Heart left ventricle (tissue), 16 donors: ENCODE measurements around the gene OLFM1. TPM values are rescaled to one million over a fixed set of nuclear protein-coding genes. Genes with fewer than 3 reads are reported as not detected.

Experiments
- ATAC-seq, 4 donors: fragments of 200-7000 bp; cut with Tn5 transposase; one replicate each; pipeline ENCODE4 v1.9.1; 2020 to 2022; ENCODE audit warnings: moderate library complexity in 4 of 4, mild to moderate bottlenecking in 3 of 4, moderate number of reproducible peaks in 1 of 4
- DNase-seq, 5 donors: peaks; one replicate each; pipeline ENCODE4 v3.0.0-alpha.2; 2020
- H3K27ac ChIP-seq, 12 donors: fragments of 200-600 bp; sonication (generic) in 4 of 12; one replicate each; pipeline versions ENCODE4 v1.5.0 to v1.8.0; 2016 to 2022; ENCODE audit warnings: mild to moderate bottlenecking in 2 of 12
- H3K27me3 ChIP-seq, 9 donors: fragments of 200-600 bp; sonication (generic) in 2 of 9; one replicate each; pipeline versions ENCODE4 v1.5.1 to v1.8.0; 2016 to 2022; ENCODE audit warnings: mild to moderate bottlenecking in 3 of 9
- H3K36me3 ChIP-seq, 9 donors: fragments of 200-600 bp; sonication (generic) in 2 of 9; one replicate each; pipeline versions ENCODE4 v1.5.0 to v1.8.0; 2018 to 2022; ENCODE audit warnings: mild to moderate bottlenecking in 2 of 9
- H3K4me1 ChIP-seq, 12 donors: fragments of 200-600 bp; sonication (generic) in 4 of 12; one replicate each; pipeline versions ENCODE4 v1.5.0 to v1.8.0; 2016 to 2022; ENCODE audit warnings: mild to moderate bottlenecking in 3 of 12
- H3K4me3 ChIP-seq, 12 donors: fragments of 200-600 bp; sonication (generic) in 4 of 12; one replicate each; pipeline versions ENCODE4 v1.5.0 to v1.8.0; 2017 to 2022; ENCODE audit warnings: mild to moderate bottlenecking in 9 of 12, moderate library complexity in 4 of 12
- H3K9me3 ChIP-seq, 12 donors: fragments of 200-600 bp; sonication (generic) in 4 of 12; one replicate each; pipeline versions ENCODE4 v1.5.0 to v1.8.0; 2016 to 2022; ENCODE audit warnings: mild to moderate bottlenecking in 1 of 12
- CTCF ChIP-seq, 12 donors: fragments of 200-600 bp; sonication (generic) in 4 of 12; IDR thresholded peaks; one replicate each; pipeline versions ENCODE4 v1.5.0 to v1.8.0; 2018 to 2022; ENCODE audit warnings: antibody characterized with exemption in 12 of 12, mild to moderate bottlenecking in 5 of 12
- POLR2A ChIP-seq, 2 donors: fragments of 450-650 bp; IDR thresholded peaks; one replicate each; pipeline ENCODE4 v1.6.1; 2017; ENCODE audit warnings: antibody characterized with exemption in 2 of 2, mild to moderate bottlenecking in 2 of 2, moderate library complexity in 2 of 2
- WGBS, 4 donors: extraction: QIAGEN DNeasy Blood & Tissue Kit in 2 of 4; methylation state at CpG; one replicate each; pipeline versions ENCODE4 v1.1.5 to v1.1.7; 2013 to 2018; 5-methylcytosine and 5-hydroxymethylcytosine counted together
- intact Hi-C, 10 donors: fragments of 100-400 bp; cut with DNase I; formaldehyde crosslinking; loops; one replicate each; pipeline versions ENCODE4 v1.11.1 to v1.14.2; 2022
- polyA plus RNA-seq, 2 donors: library from polyadenylated mRNA; stranded (reverse); fragments of 200-250 nt; gene quantifications; one replicate each; pipeline ENCODE4 v1.2.3, GENCODE V29; 2013
- total RNA-seq, 9 donors: library from RNA; depleted of rRNA in 2 of 9; stranded (reverse); fragments of >200 nt in 2 of 9; fragmentation: NEBNext Ultra II Directional in 3 of 9; extraction: Animal tissue kit (Norgen Biotek cat#: 25700) in 3 of 9; gene quantifications; one replicate each; pipeline versions ENCODE4 v1.1.0 to v1.2.4, GENCODE V29; 2016 to 2023
- donor health status: ischemic (EF 13 %, LVEDD 7.1; RV severe dilation, severe dysfunction).
- donor health status: healthy with polysubstance abuse.
- donor health status: DM: no; HTN: yes; CAD: no.
- donor health status: DM: no; HTN: no; CAD: no.
- donor health status: ischemic (EF 25% LVEDD 6.9; RV normal size, moderate dysfunction).
- donor health status: ischemic (EF 25% LVEDD 5.7; RV mildly dilated, moderate dysfunction).
- donor health status: healthy.
- donor health status: DM: yes; HTN: yes; CAD: no.
- donor health status: ischemic (EF 35%, LVEDD 5.7; RV mildly dilated, moderate dysfunction).
- donor health status: nonischemic (EF 11% LVEDD 7.7; RV severe dilation, severe dysfunction).
- donor health status: DM: yes; HTN: yes; CAD: no.
- donor health status: PGD.
- donor health status: ischemic (EF 29% LVEDD 5.4; RV normal size, mild dysfunction).
- donor health status: nonischemic (EF 23%, LVEDD 6.1; RV moderate dilation, normal function).

The OLFM1 gene
- total and polyA plus RNA-seq, 11 donors = 3.5 to 11.8 (median 8.1) TPM

DNA sequence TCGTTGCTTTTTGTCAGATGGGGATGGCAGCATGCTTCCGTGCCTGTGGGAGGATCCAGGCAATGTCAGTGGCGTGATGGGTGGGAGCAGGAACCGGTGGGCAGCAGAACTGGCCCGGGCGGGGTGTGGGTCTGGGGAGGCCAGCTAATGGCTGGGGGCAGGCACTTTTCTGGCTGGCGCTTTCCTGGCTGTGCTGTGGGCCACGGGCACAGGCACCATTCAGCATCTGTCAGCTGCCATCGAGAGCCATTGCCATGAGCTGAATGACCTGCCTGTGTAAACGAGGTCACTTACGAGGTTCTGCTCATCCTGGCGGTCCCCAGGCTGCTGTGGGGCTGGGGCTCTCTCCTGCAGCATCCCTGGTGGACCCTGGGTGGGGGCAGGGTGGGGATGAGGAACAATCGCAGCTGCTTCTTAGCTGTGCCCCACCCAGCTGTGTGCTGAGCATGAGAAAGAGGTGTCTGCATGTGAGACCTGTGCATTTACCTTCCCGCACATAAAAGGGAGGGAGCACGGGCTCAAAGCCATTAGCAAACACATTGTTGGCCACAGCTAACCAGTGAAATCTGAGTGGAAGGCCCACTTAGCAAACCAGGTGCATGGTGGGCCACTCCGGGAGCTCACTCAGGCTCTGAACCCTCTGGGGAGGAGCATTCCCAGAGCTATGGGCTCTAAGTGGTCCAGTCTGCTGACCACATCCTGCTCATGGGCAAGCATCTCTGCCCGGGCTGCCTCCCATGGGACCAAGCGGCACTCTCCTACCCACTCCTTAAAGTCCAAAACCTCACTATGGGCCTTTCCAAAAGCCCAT is 41.3 kb upstream of the OLFM1 start:
- 75 to 83% (median 82%) methylated on average over 17 to 18 of the region's 18 CpGs for WGBS, 4 donors
- no peak for ATAC-seq
- Histone ChIP-seq H3K4me3 (no peak overlapping the region), H3K27ac (no peak overlapping the region), H3K4me1 (no peaks in the 10 kb centered on the region), H3K36me3 (no peaks in the 10 kb centered on the region), H3K27me3 (peaks cover 0 to 30% (median 0%) of the 10 kb centered on the region in 9 donors), H3K9me3 (no peaks in the 10 kb centered on the region)
- intact Hi-C loops = no loop called here
- no peak for DNase-seq
- TF ChIP-seq POLR2A (IDR thresholded peaks at IDR 0.05) = no peak
- TF ChIP-seq CTCF (IDR thresholded peaks at IDR 0.05) = no peak

DNA sequence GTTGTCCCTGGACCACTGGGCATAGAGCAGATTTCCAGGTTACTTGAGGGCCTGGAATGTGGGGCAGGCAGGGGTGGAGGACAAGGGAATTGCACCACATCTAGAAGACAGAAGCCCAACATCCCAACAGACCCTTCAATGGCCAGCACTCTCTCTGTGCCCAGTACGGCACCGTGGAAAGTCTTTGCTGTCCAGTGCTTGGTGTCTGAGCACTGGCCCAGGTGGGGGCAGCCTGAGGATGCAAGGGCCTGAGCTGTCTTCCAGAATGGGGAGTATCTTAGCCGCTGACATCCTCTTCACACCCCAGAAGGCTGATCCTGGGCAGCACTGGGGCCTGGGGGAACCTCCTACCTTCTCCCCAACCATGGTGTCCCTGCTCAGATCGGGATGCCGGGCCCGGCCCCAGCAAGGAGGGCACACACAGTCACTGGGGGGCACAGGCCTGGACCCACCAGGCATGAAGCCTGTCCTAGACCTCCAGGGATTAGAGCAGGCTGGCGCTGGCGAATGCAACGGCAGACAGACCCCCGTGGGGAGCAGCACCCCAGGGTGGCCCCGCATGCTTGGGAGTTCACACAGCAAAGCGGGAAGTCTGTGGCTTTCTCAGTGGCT is 40.6 kb upstream of the OLFM1 start:
- H3K9me3 ChIP-seq = no peaks in the 10 kb centered on the region
- H3K27me3 ChIP-seq = peaks cover 0 to 37% (median 3%) of the 10 kb centered on the region in 9 donors
- no peaks in the 10 kb centered on the region for H3K36me3 ChIP-seq
- no peak overlapping the region for H3K4me3 ChIP-seq
- WGBS, 4 donors = 86 to 94% (median 88%) methylated on average over 5 to 12 of the region's 12 CpGs
- H3K27ac ChIP-seq = no peak overlapping the region
- TF ChIP-seq CTCF (IDR thresholded peaks at IDR 0.05) (no peak), POLR2A (IDR thresholded peaks at IDR 0.05) (no peak)
- DNase-seq (no peak), ATAC-seq (no peak)
- intact Hi-C loops = no loop called here
- no peaks in the 10 kb centered on the region for H3K4me1 ChIP-seq

DNA sequence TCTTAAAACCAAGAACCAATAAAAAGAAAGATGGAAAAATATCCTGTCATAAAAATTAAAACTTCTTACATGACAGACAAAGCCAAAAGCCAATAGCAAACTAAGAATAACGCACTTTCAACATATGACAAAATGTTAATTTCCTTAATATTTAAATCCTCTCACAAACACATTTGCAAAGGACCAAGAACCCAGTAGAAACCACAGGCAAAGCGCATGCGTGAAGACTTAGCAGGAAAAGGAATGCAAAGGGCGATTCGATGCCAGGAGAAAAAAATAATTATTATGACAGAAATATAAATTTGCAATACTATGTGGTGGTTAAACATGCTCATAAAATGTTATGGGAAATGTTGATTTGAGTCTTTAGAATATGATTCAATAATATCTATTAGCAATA is 39.9 kb upstream of the OLFM1 start:
- Histone ChIP-seq H3K36me3 (no peaks in the 10 kb centered on the region), H3K27me3 (peaks cover 0 to 43% (median 5%) of the 10 kb centered on the region in 9 donors), H3K9me3 (no peaks in the 10 kb centered on the region), H3K4me1 (no peaks in the 10 kb centered on the region), H3K4me3 (no peak overlapping the region), H3K27ac (no peak overlapping the region)
- no peak for TF ChIP-seq POLR2A (IDR thresholded peaks at IDR 0.05)
- no peak for TF ChIP-seq CTCF (IDR thresholded peaks at IDR 0.05)
- DNase-seq = no peak
- intact Hi-C loops = no loop called here
- ATAC-seq = no peak
- 90 to 93% (median 93%) methylated on average over 5 of the region's 5 CpGs for WGBS, 4 donors

DNA sequence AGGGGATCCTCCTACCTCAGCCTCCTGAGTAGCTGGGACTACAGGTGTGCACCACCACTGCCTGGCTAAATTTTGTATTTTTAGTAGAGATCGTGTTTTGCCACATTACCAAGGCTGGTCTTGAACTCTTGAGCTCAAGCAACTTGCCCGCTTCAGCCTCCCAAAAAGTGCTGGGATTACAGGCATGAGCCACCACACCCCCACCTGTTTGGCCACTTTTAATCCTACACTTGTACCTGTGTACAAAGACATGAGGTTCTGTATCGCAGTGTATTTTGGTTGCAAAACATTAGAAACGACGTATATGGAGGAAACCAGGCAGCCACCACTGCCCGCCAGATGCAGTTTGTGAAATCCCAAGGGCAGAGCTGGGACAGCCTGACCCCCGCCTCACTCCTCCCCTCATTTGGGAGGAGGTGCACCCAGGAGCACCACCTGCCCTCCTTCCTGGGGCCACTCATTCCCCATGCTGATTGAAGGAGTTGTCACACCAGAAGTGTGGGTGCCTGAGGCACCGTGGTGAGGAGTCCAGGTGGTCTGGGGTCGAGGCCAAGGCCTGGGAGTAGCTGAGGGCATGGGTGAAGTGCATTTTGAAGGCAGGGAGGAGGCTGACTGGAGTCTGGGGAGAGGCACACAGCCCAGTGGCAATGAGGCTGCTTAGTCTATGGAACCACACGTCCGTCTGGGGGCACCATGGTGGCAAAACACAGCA is 39.3 kb upstream of the OLFM1 start:
- no peaks in the 10 kb centered on the region for H3K4me1 ChIP-seq
- intact Hi-C loops = no loop called here
- peaks cover 0 to 50% (median 5%) of the 10 kb centered on the region in 9 donors for H3K27me3 ChIP-seq
- H3K36me3 ChIP-seq = no peaks in the 10 kb centered on the region
- H3K27ac ChIP-seq = no peak overlapping the region
- no peak for DNase-seq
- no peak overlapping the region for H3K4me3 ChIP-seq
- ATAC-seq = no peak
- TF ChIP-seq POLR2A (IDR thresholded peaks at IDR 0.05) (no peak), CTCF (IDR thresholded peaks at IDR 0.05) (no peak)
- no peaks in the 10 kb centered on the region for H3K9me3 ChIP-seq
- WGBS, 4 donors = 61 to 82% (median 71%) methylated on average over 11 of the region's 11 CpGs
